Liver (tissue), 9 donors: Measurements from ENCODE around the gene RREB1. TPM values are rescaled to one million over a fixed set of nuclear protein-coding genes. Genes with fewer than 3 reads are reported as not detected.
A peak's percentile ranks its signal among the peaks of the same experiment; 100 is the strongest.

Experiments
- DNase-seq: peaks from one replicate; pipeline ENCODE4 v3.0.0-alpha.2; 2017; ENCODE audit warnings: low spot score
- H3K27ac ChIP-seq, 2 donors: one replicate each; pipeline ENCODE4 v1.7.0; 2013; ENCODE audit warnings: inconsistent platforms in 2 of 2, low read length in 2 of 2, control low read depth in 1 of 2, low read depth in 1 of 2, mild to moderate bottlenecking in 1 of 2
- H3K27me3 ChIP-seq, 4 donors: one replicate each; pipeline versions ENCODE4 v1.6.1 to v1.7.0; 2013; ENCODE audit warnings: low read length in 3 of 4, inconsistent platforms in 1 of 4, mild to moderate bottlenecking in 1 of 4, moderate library complexity in 1 of 4; ENCODE audit not compliant: control insufficient read depth in 4 of 4, insufficient read depth in 4 of 4
- H3K36me3 ChIP-seq, 4 donors: one replicate each; pipeline versions ENCODE4 v1.6.1 to v1.7.0; 2013; ENCODE audit warnings: low read length in 3 of 4, mild to moderate bottlenecking in 3 of 4, low read depth in 1 of 4, moderate library complexity in 1 of 4; ENCODE audit not compliant: control insufficient read depth in 4 of 4, insufficient read depth in 3 of 4
- H3K4me1 ChIP-seq, 4 donors: one replicate each; pipeline versions ENCODE4 v1.6.1 to v1.7.0; 2013; ENCODE audit warnings: low read length in 3 of 4, mild to moderate bottlenecking in 3 of 4, moderate library complexity in 1 of 4; ENCODE audit not compliant: control insufficient read depth in 4 of 4, insufficient read depth in 4 of 4
- H3K4me3 ChIP-seq, 3 donors: one replicate each; pipeline versions ENCODE4 v1.6.1 to v1.7.0; 2013; ENCODE audit warnings: low read length in 3 of 3, control low read depth in 1 of 3, low read depth in 1 of 3, mild to moderate bottlenecking in 1 of 3
- H3K9ac ChIP-seq, 2 donors: one replicate each; pipeline ENCODE4 v1.7.0; 2013; ENCODE audit warnings: low read length in 2 of 2, mild to moderate bottlenecking in 2 of 2, moderate library complexity in 2 of 2, control low read depth in 1 of 2, low read depth in 1 of 2
- H3K9me3 ChIP-seq, 4 donors: one replicate each; pipeline versions ENCODE4 v1.6.1 to v1.7.0; 2013; ENCODE audit warnings: low read length in 3 of 4; ENCODE audit not compliant: control insufficient read depth in 4 of 4
- EGR1 ChIP-seq, 2 donors: IDR thresholded peaks; 2 replicates each; pipeline ENCODE4 v1.6.1; 2016 to 2018; ENCODE audit warnings: antibody characterized with exemption in 2 of 2, low read depth in 2 of 2
- FOXA1 ChIP-seq: IDR thresholded peaks from 2 replicates; pipeline ENCODE4 v1.6.1; 2016; ENCODE audit warnings: antibody characterized with exemption
- FOXA2 ChIP-seq: IDR thresholded peaks from 2 replicates; pipeline ENCODE4 v1.6.1; 2016; ENCODE audit warnings: antibody characterized with exemption
- GABPA ChIP-seq, 2 donors: IDR thresholded peaks in 1 of 2; conservative IDR thresholded peaks in 1 of 2; 2 replicates each; pipeline ENCODE4 v1.6.1; 2016; ENCODE audit warnings: antibody characterized with exemption in 2 of 2, mild to moderate bottlenecking in 1 of 2, moderate library complexity in 1 of 2
- HNF4A ChIP-seq, 2 donors: conservative IDR thresholded peaks; 2 replicates each; pipeline ENCODE4 v1.6.1; 2016; ENCODE audit warnings: antibody characterized with exemption in 2 of 2, mild to moderate bottlenecking in 2 of 2
- HNF4G ChIP-seq: IDR thresholded peaks from 2 replicates; pipeline ENCODE4 v1.6.1; 2016; ENCODE audit warnings: antibody characterized with exemption
- JUND ChIP-seq, 2 donors: IDR thresholded peaks; 2 replicates each; pipeline ENCODE4 v1.6.1; 2016; ENCODE audit warnings: antibody characterized with exemption in 2 of 2
- MAX ChIP-seq: IDR thresholded peaks from 2 replicates; pipeline ENCODE4 v1.6.1; 2016; ENCODE audit warnings: antibody characterized with exemption
- NR2F2 ChIP-seq: IDR thresholded peaks from 2 replicates; pipeline ENCODE4 v1.6.1; 2016; ENCODE audit warnings: antibody characterized with exemption
- RAD21 ChIP-seq, 2 donors: IDR thresholded peaks; 2 replicates each; pipeline ENCODE4 v1.6.1; 2016; ENCODE audit warnings: antibody characterized with exemption in 2 of 2, mild to moderate bottlenecking in 2 of 2
- REST ChIP-seq: IDR thresholded peaks from 2 replicates; pipeline ENCODE4 v1.6.1; 2016; ENCODE audit warnings: antibody characterized with exemption, mild to moderate bottlenecking
- RXRA ChIP-seq, 2 donors: IDR thresholded peaks; 2 replicates each; pipeline ENCODE4 v1.6.1; 2017 to 2018; ENCODE audit warnings: antibody characterized with exemption in 2 of 2, mild to moderate bottlenecking in 1 of 2
- SP1 ChIP-seq: IDR thresholded peaks from 2 replicates; pipeline ENCODE4 v1.6.1; 2018; ENCODE audit warnings: antibody characterized with exemption, mild to moderate bottlenecking
- TAF1 ChIP-seq: conservative IDR thresholded peaks from 2 replicates; pipeline ENCODE4 v1.6.1; 2016; ENCODE audit warnings: antibody characterized with exemption, mild to moderate bottlenecking
- YY1 ChIP-seq: IDR thresholded peaks from 2 replicates; pipeline ENCODE4 v1.6.1; 2016; ENCODE audit warnings: antibody characterized with exemption, mild to moderate bottlenecking
- ZBTB33 ChIP-seq: IDR thresholded peaks from 2 replicates; pipeline ENCODE4 v1.6.1; 2016; ENCODE audit warnings: antibody characterized with exemption
- WGBS: extraction: QIAGEN DNeasy Blood & Tissue Kit; methylation state at CpG from one replicate; pipeline ENCODE4 v1.1.7; 2013; 5-methylcytosine and 5-hydroxymethylcytosine counted together
- polyA plus RNA-seq, 2 donors: library from polyadenylated mRNA; stranded (reverse) in 1 of 2; unstranded in 1 of 2; fragments of 200-250 nt in 1 of 2; fragments of >200 nt in 1 of 2; fragmentation: Nextera tagmentation in 1 of 2; extraction: Ambion mirVana in 1 of 2; gene quantifications; one replicate each; pipeline versions ENCODE4 v1.2.1 to v1.2.3, GENCODE V29; 2013 to 2015
- total RNA-seq, 2 donors: library from RNA; depleted of rRNA; stranded (reverse); fragments of >200 nt; gene quantifications; one replicate each; pipeline ENCODE4 v1.2.3, GENCODE V29; 2014
- TF ChIP-seq, protein P1 (sequence below): fragments of 150-350 bp; IDR thresholded peaks from 2 replicates; pipeline ENCODE4 v1.5.1; 2017; ENCODE audit warnings: improper control_type of control experiment, low read depth, low read length; ENCODE audit not compliant: missing input control
- TF ChIP-seq, protein P2 (sequence below): IDR thresholded peaks from 2 replicates; pipeline ENCODE4 v1.6.1; 2016; ENCODE audit warnings: antibody characterized with exemption
- donor health status: healthy.
- donor health status: healthy.
- donor health status: healthy.
- donor health status: healthy.
- donor health status: healthy.

RREB1 gene
- total and polyA plus RNA-seq, 4 donors: 10.1 to 28.9 (median 17.3) TPM

- Histone ChIP-seq H3K36me3 (no peaks in the 10 kb centered on the region), H3K4me1 (peaks cover 17 to 61% (median 43%) of the 10 kb centered on the region in 4 donors), H3K27me3 (no peaks in the 10 kb centered on the region), H3K27ac (peak overlapping the region; percentile 69 to 78), H3K9me3 (no peaks in the 10 kb centered on the region), H3K4me3 (no peak overlapping the region), H3K9ac (no peak overlapping the region)
- DNase-seq: no peak
- 80% methylated on average over 8 of the region's 8 CpGs for WGBS
- TF ChIP-seq JUND (IDR thresholded peaks at IDR 0.05) (no peak), TAF1 (no peak), NR2F2 (no peak), ZBTB33 (no peak), SP1 (no peak), FOXA2 (no peak), REST (no peak), GABPA (IDR thresholded peaks at IDR 0.05 in 1 of 2, conservative IDR thresholded peaks at IDR 0.05 in 1 of 2) (no peak), MAX (no peak), HNF4A (conservative IDR thresholded peaks at IDR 0.05) (no peak), RXRA (IDR thresholded peaks at IDR 0.05) (no peak), RAD21 (IDR thresholded peaks at IDR 0.05) (no peak), FOXA1 (no peak), YY1 (no peak), HNF4G (no peak), EGR1 (IDR thresholded peaks at IDR 0.05; ENCODE audit: low read depth in 2 of 2) (no peak)
- TF ChIP-seq, protein P1, sequence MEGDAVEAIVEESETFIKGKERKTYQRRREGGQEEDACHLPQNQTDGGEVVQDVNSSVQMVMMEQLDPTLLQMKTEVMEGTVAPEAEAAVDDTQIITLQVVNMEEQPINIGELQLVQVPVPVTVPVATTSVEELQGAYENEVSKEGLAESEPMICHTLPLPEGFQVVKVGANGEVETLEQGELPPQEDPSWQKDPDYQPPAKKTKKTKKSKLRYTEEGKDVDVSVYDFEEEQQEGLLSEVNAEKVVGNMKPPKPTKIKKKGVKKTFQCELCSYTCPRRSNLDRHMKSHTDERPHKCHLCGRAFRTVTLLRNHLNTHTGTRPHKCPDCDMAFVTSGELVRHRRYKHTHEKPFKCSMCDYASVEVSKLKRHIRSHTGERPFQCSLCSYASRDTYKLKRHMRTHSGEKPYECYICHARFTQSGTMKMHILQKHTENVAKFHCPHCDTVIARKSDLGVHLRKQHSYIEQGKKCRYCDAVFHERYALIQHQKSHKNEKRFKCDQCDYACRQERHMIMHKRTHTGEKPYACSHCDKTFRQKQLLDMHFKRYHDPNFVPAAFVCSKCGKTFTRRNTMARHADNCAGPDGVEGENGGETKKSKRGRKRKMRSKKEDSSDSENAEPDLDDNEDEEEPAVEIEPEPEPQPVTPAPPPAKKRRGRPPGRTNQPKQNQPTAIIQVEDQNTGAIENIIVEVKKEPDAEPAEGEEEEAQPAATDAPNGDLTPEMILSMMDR: no peak
- TF ChIP-seq, protein P2, sequence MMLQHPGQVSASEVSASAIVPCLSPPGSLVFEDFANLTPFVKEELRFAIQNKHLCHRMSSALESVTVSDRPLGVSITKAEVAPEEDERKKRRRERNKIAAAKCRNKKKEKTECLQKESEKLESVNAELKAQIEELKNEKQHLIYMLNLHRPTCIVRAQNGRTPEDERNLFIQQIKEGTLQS: no peak
Observed at GRCh38 chr6:7136859-7137334, 29.1 kb downstream of the RREB1 start.
